Activated naive CD8-positive, alpha-beta T cell treated with anti-CD3 and anti-CD28 coated beads, Interleukin-2, amount 50 U/mL, for 24 hours (primary cell): ENCODE data around the gene CD33.
"Not testable (repeated sequence)": the region's sequence is repeated elsewhere in the genome, so short reads cannot be mapped to it uniquely, and the experiment has no call there.

ENCODE experiments used
- ATAC-seq: fragments of 150-1000 bp; cut with Tn5 transposase; one replicate; pipeline ENCODE4 v1.10.0; 2021
- DNase-seq: peaks from one replicate; pipeline ENCODE4 v3.0.0; 2021
- H3K27ac Mint-ChIP-seq: one replicate; pipeline ENCODE4 v1.8.0; 2021; ENCODE audit warnings: mild to moderate bottlenecking, mixed read lengths
- H3K27me3 Mint-ChIP-seq: one replicate; pipeline ENCODE4 v1.8.0; 2021; ENCODE audit warnings: mixed read lengths
- H3K36me3 Mint-ChIP-seq: one replicate; pipeline ENCODE4 v1.8.0; 2021; ENCODE audit warnings: low read depth, mixed read lengths
- H3K4me1 Mint-ChIP-seq: one replicate; pipeline ENCODE4 v1.8.0; 2021; ENCODE audit warnings: mixed read lengths
- H3K4me3 Mint-ChIP-seq: one replicate; pipeline ENCODE4 v1.8.0; 2021; ENCODE audit warnings: mild to moderate bottlenecking, moderate library complexity, mixed read lengths
- H3K9me3 Mint-ChIP-seq: one replicate; pipeline ENCODE4 v1.8.0; 2021; ENCODE audit warnings: mixed read lengths

The CD33 gene

DNA sequence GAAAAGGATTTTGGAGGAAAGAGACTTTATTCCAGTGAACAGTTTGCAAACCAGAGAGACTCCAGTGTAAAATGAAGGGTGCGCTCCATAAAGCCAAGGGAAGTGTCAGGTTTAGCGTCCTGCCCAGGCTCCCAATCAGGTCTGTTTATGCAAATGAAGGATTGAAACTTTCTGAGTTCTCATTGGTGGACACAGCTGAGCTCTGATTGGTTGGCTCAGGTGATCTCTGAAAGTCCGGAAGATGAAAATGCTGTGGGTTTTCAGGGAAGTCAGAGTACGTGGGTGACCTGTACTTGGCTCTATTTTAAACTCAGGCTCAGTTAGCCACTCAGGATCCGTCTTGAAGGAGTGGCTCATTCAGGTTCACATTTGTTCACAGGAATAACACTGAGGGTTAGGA is 28.7 kb upstream of the CD33 start:
- no peaks in the 10 kb centered on the region for H3K9me3 Mint-ChIP-seq
- peaks cover 12% of the 10 kb centered on the region for H3K27me3 Mint-ChIP-seq
- no peak for ATAC-seq
- H3K27ac Mint-ChIP-seq, result no peak overlapping the region
- no peak overlapping the region for H3K4me3 Mint-ChIP-seq
- peaks cover 4% of the 10 kb centered on the region for H3K4me1 Mint-ChIP-seq
- H3K36me3 Mint-ChIP-seq, result no peaks in the 10 kb centered on the region
- no peak for DNase-seq

DNA sequence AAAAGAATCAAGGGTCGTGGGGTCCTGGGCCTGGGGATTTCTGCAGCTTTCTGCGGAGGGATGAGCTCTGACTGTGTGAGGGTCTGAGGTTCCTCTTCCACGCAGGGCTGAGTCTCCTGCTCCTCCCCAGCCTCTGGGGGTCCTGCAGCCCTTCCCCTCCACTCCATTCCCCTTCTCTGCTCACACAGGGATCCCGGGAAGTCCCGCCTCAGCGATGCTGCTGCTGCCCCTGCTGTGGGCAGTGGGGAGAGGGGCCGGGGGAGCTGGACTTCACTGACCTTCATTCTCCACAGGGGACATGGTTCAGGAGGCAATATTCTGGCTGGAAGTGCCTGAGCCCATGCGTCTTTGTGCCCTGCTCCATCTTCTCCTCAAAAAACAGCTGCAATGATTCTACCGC is 26.2 kb upstream of the CD33 start:
- Mint-ChIP-seq H3K36me3 (no peaks in the 10 kb centered on the region), H3K27ac (no peak overlapping the region), H3K4me3 (no peak overlapping the region), H3K9me3 (no peaks in the 10 kb centered on the region), H3K4me1 (peaks cover 4% of the 10 kb centered on the region), H3K27me3 (peaks cover 10% of the 10 kb centered on the region)
- ATAC-seq (no peak), DNase-seq (no peak)

DNA sequence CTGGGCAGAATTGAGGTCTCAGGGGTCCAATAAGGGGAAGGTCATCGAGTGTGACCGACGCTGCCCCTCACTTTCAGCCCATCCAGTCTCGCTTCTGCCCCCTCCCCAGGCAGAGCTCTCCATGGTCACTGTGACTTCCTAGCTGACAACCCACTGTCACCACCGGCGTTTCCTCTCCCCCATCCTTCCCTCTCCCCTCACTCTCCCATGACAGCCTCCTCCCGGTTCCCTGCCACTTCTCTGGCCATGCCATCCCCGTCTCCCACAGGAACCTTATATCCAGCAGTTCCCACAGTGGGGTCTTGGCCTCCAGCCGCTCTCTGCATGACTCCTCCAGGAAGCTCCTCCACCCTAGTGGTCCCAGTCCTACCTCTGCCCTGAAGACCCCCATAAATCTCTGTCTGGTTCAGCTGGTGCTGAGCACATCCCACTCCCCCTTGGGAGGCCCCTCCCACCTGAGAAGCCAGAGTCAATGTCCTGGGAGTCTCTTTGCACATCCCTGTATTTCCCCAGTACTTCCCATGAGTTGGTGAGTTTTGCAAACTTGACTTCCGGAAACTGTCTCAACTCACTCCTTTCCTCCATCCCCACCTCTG is 24.7 kb upstream of the CD33 start:
- ATAC-seq (no peak), DNase-seq (no peak)
- Mint-ChIP-seq H3K4me1 (no peaks in the 10 kb centered on the region), H3K4me3 (no peak overlapping the region), H3K9me3 (no peaks in the 10 kb centered on the region), H3K27ac (no peak overlapping the region), H3K36me3 (no peaks in the 10 kb centered on the region), H3K27me3 (peaks cover 10% of the 10 kb centered on the region)

GRCh38 chr19:51201712-51202111 is 23.2 kb upstream of the CD33 start:
- Mint-ChIP-seq H3K27ac (no peak overlapping the region), H3K27me3 (peaks cover 10% of the 10 kb centered on the region), H3K36me3 (no peaks in the 10 kb centered on the region), H3K4me1 (no peaks in the 10 kb centered on the region), H3K9me3 (no peaks in the 10 kb centered on the region), H3K4me3 (no peak overlapping the region)
- ATAC-seq, result no peak
- no peak for DNase-seq

DNA sequence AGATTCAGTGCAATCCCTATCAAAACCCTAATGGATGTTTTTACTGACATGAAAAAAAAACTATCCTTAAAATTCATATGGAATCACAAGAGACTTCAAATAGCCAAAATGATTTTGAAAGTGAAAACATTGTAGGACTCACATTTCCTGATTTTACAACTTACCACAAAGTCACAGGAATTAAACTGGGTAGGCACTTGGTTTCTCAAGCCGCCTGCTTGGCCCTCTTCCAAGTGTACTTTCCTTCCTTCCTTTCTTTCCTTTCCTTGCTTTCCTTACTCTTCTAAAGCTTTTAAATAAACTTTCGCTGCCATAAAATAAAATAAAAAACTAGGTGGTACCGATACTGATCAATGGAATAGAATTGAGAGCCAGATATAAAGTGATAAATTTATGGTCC is 21.0 kb upstream of the CD33 start:
- H3K27ac Mint-ChIP-seq, result no peak overlapping the region
- ATAC-seq, result no peak
- no peaks in the 10 kb centered on the region for H3K9me3 Mint-ChIP-seq
- H3K4me1 Mint-ChIP-seq, result no peaks in the 10 kb centered on the region
- H3K36me3 Mint-ChIP-seq, result no peaks in the 10 kb centered on the region
- no peak overlapping the region for H3K4me3 Mint-ChIP-seq
- peaks cover 12% of the 10 kb centered on the region for H3K27me3 Mint-ChIP-seq
- no peak for DNase-seq

DNA sequence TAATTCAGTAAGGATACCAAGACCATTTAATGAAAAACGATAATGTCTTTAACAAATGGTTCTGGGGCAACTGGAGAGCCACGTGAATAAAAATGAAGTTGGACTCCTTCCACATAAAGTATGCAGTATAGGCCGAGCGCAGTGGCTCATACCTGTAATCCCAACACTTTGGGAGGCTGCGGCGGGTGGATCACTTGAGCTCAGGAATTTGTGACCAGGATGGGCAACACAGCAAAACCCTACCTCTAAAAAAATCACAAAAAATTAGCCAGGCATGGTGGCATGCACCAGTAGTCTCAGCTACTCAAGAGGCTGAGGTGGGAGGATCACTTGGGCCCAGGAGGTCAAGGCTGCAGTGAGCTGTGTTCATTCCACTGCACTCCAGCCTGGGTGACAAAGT is 20.6 kb upstream of the CD33 start:
- Mint-ChIP-seq H3K4me3 (no peak overlapping the region), H3K36me3 (no peaks in the 10 kb centered on the region), H3K9me3 (no peaks in the 10 kb centered on the region), H3K27me3 (peaks cover 15% of the 10 kb centered on the region), H3K27ac (no peak overlapping the region), H3K4me1 (no peaks in the 10 kb centered on the region)
- DNase-seq, result no peak
- no peak for ATAC-seq

- peaks cover 8% of the 10 kb centered on the region for H3K27me3 Mint-ChIP-seq
- no peaks in the 10 kb centered on the region for H3K36me3 Mint-ChIP-seq
- DNase-seq, result no peak
- H3K4me1 Mint-ChIP-seq, result no peaks in the 10 kb centered on the region
- H3K9me3 Mint-ChIP-seq, result no peaks in the 10 kb centered on the region
- no peak for ATAC-seq
- no peak overlapping the region for H3K4me3 Mint-ChIP-seq
- H3K27ac Mint-ChIP-seq, result no peak overlapping the region
Measured at GRCh38 chr19:51207747-51208146, 17.1 kb upstream of the CD33 start.

DNA sequence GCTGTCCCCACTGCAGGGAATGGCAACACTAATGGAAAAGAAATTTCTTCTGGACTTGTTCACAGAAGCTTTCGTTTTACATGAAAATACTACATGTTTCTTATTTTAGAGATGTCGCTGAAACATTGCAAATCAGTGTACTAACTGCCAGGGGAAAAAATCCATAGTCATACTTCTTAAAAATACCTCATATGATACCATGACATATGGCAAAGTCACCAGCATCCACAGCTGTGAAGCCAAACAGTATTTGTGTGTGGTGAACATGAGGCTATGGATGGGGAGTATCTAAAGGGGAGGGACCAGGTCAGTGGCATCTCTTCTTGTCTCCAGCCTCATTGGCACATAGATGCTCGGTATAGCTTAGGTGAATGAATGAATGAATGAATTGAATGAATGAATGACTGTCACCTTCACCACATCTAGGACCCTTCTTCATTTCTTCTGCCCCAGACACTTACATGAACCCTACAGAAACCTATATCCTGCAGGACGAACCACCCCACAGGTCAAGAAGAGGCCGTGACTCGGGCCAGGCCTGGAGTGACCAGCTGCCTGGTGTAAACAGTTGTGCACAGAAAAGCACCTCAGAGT is 14.6 kb upstream of the CD33 start:
- ATAC-seq (no peak), DNase-seq (no peak)
- H3K4me3 Mint-ChIP-seq, result no peak overlapping the region
- H3K27me3 Mint-ChIP-seq, result peaks cover 8% of the 10 kb centered on the region
- H3K36me3 Mint-ChIP-seq, result no peaks in the 10 kb centered on the region
- no peaks in the 10 kb centered on the region for H3K4me1 Mint-ChIP-seq
- H3K27ac Mint-ChIP-seq, result no peak overlapping the region
- H3K9me3 Mint-ChIP-seq, result no peaks in the 10 kb centered on the region

GRCh38 chr19:51210874-51211361 is 14.0 kb upstream of the CD33 start:
- H3K4me3 Mint-ChIP-seq, H3K36me3 Mint-ChIP-seq, ATAC-seq: not testable (repeated sequence)

GRCh38 chr19:51211833-51212232 is 13.0 kb upstream of the CD33 start:
- no peak overlapping the region for H3K27ac Mint-ChIP-seq
- H3K4me1 Mint-ChIP-seq, result no peaks in the 10 kb centered on the region
- H3K27me3 Mint-ChIP-seq, result peaks cover 8% of the 10 kb centered on the region
- ATAC-seq (no peak), DNase-seq (no peak)
- no peaks in the 10 kb centered on the region for H3K36me3 Mint-ChIP-seq
- H3K9me3 Mint-ChIP-seq, result no peaks in the 10 kb centered on the region
- no peak overlapping the region for H3K4me3 Mint-ChIP-seq

More at GRCh38 chr19:51210874-51211361, 14.0 kb upstream of the CD33 start:
- not testable (repeated sequence) for H3K4me1 Mint-ChIP-seq, H3K9me3 Mint-ChIP-seq, H3K27ac Mint-ChIP-seq, H3K27me3 Mint-ChIP-seq, DNase-seq

DNA sequence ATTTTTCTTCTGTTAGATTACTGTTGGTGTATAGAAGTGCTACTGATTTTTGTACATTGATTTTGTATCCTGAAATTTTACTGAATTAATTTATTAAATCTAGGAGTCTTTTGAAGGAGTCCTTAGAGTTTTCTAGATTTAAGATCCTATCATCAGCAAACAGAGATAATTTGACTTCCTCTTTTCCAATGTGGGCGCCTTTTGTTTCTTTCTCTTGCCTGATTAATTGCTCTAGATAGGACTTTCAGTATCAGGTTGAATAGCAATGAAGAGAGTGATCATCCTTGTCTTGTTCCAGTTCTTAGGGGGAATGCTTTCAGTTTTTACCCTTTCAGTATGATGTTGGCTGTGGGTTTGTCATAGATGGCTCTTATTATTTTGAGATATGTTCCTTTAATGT is 5.6 kb upstream of the CD33 start:
- Mint-ChIP-seq H3K9me3 (no peaks in the 10 kb centered on the region), H3K36me3 (no peaks in the 10 kb centered on the region), H3K4me1 (peaks cover 2% of the 10 kb centered on the region), H3K27ac (no peak overlapping the region), H3K4me3 (no peak overlapping the region), H3K27me3 (peaks cover 24% of the 10 kb centered on the region)
- DNase-seq (no peak), ATAC-seq (no peak)

DNA sequence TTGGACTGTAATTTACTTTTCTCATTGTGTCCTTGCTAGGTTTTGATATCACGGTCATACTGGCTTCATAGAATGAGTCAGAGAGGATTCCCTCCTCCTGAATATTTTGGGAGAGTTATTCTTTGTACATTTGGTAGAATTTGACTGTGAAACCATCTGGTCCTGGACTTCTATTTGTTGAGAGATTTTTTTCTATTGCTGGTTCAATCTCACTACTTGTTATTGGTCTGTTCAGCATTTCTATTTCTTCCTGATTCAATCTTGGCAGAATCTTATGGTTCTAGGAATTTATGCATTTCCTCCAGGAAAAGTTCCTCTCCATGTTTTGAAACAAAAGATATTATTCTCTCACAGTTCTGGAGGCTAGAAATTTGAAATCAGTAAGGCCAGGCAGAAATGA is 4.9 kb upstream of the CD33 start:
- no peaks in the 10 kb centered on the region for H3K36me3 Mint-ChIP-seq
- H3K27me3 Mint-ChIP-seq, result peaks cover 28% of the 10 kb centered on the region
- no peak overlapping the region for H3K27ac Mint-ChIP-seq
- no peak overlapping the region for H3K4me3 Mint-ChIP-seq
- peaks cover 2% of the 10 kb centered on the region for H3K4me1 Mint-ChIP-seq
- no peaks in the 10 kb centered on the region for H3K9me3 Mint-ChIP-seq
- ATAC-seq, result no peak
- no peak for DNase-seq

DNA sequence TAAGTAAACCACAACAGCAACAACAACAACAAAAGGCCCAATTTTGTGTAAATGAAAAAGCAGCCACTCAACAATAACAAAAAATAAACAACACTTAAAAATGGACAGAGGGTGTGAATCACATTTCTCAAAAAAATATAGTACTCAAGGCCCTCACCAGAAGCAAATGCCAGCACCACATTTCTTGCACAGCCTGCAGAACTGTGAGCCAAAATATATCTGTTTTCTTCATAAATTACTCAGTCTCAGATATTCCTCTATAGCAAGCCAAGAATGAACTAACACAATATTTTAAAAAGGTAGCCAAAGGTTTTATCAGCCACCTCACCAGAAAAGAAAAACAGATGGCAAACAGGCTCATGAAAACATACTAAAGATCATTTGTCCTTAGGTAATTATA is 3.9 kb upstream of the CD33 start:
- Mint-ChIP-seq H3K4me1 (peaks cover 2% of the 10 kb centered on the region), H3K27ac (no peak overlapping the region), H3K27me3 (peaks cover 35% of the 10 kb centered on the region), H3K4me3 (no peak overlapping the region), H3K9me3 (no peaks in the 10 kb centered on the region), H3K36me3 (no peaks in the 10 kb centered on the region)
- ATAC-seq (no peak), DNase-seq (no peak)

DNA sequence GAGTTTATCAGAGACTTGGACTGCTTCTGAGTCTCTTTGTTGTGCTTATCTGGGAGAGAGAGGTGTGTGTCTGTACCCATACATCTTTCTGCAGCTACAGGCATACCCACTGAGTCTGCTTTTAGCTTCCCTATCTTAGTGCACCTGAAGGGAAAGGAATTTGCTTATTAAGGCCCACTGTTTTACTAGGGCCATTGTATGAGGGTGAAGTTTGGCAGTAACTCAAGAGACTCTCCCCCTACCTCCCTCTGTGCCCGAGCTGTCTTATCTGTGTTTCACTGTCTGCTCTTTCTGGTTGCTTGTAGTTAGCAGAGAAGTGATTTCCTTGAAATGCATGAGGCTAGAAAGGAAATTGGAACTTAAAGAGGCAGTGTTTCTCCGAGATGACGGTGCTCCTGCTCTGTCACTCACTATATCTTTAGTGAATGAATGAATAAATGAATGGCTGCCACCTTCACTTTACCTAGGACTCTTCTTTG is 678 bp upstream of the CD33 start:
- ATAC-seq, result no peak
- no peak for DNase-seq
- H3K27me3 Mint-ChIP-seq, result peaks cover 54% of the 10 kb centered on the region
- H3K4me3 Mint-ChIP-seq, result no peak overlapping the region
- H3K36me3 Mint-ChIP-seq, result no peaks in the 10 kb centered on the region
- no peaks in the 10 kb centered on the region for H3K9me3 Mint-ChIP-seq
- peaks cover 2% of the 10 kb centered on the region for H3K4me1 Mint-ChIP-seq
- H3K27ac Mint-ChIP-seq, result no peak overlapping the region

DNA sequence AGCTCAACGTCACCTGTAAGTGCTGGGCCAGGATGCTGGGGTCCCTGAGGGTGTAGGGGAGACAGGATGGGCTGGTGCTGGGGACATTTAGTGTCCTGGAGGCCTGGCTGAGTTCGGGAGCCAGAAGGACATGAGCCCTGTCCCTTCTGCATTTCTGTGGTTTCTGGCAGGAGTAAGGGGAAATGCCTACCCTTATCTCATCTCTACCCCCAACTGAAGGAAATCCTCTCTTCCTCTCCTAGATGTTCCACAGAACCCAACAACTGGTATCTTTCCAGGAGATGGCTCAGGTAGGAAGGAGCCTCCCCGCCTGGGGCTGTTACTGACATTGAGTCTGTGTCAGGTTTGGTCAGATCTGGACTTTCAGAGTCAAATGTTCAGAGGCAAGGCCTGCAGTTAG is 1.2 kb downstream of the CD33 start:
- no peaks in the 10 kb centered on the region for H3K9me3 Mint-ChIP-seq
- ATAC-seq, result no peak
- H3K4me1 Mint-ChIP-seq, result no peaks in the 10 kb centered on the region
- no peak overlapping the region for H3K4me3 Mint-ChIP-seq
- H3K27me3 Mint-ChIP-seq, result peaks cover 49% of the 10 kb centered on the region
- no peak for DNase-seq
- no peaks in the 10 kb centered on the region for H3K36me3 Mint-ChIP-seq
- no peak overlapping the region for H3K27ac Mint-ChIP-seq

- ATAC-seq (no peak), DNase-seq (no peak)
- Mint-ChIP-seq H3K4me1 (no peaks in the 10 kb centered on the region), H3K27ac (no peak overlapping the region), H3K9me3 (no peaks in the 10 kb centered on the region), H3K36me3 (no peaks in the 10 kb centered on the region), H3K27me3 (peaks cover 54% of the 10 kb centered on the region), H3K4me3 (no peak overlapping the region)
Measured at GRCh38 chr19:51227326-51227725, 2.4 kb downstream of the CD33 start.
